Osteoblast (primary cell): ENCODE results near the gene HNRNPC. TPM values are rescaled to one million over a fixed set of nuclear protein-coding genes. Genes with fewer than 3 reads are reported as not detected.
"Not testable (repeated sequence)": the region's sequence is repeated elsewhere in the genome, so short reads cannot be mapped to it uniquely, and the experiment has no call there.

Source experiments
- DNase-seq: peaks from one replicate; pipeline ENCODE4 v3.0.0; 2011; ENCODE audit warnings: low spot score, mixed read lengths; ENCODE audit not compliant: insufficient read length; ENCODE audit errors: missing footprints
- H2AFZ ChIP-seq: 2 replicates; pipeline ENCODE4 v1.6.0; 2011; ENCODE audit warnings: mild to moderate bottlenecking, low read length
- H3K27ac ChIP-seq: 2 replicates; pipeline ENCODE4 v1.5.1; 2011; ENCODE audit warnings: mild to moderate bottlenecking, low read depth, low read length, moderate library complexity
- H3K27me3 ChIP-seq: 2 replicates; pipeline ENCODE4 v1.6.0; 2012; ENCODE audit warnings: mild to moderate bottlenecking, control low read depth, inconsistent platforms, low read length, moderate library complexity; ENCODE audit not compliant: insufficient read depth
- H3K36me3 ChIP-seq: 2 replicates; pipeline ENCODE4 v1.5.1; 2011; ENCODE audit warnings: mild to moderate bottlenecking, low read length, control low read depth, moderate library complexity; ENCODE audit not compliant: insufficient read depth
- H3K4me1 ChIP-seq: 2 replicates; pipeline ENCODE4 v1.5.1; 2011; ENCODE audit warnings: mild to moderate bottlenecking, low read length, control low read depth, moderate library complexity; ENCODE audit not compliant: insufficient read depth
- H3K4me2 ChIP-seq: 2 replicates; pipeline ENCODE4 v1.6.0; 2011; ENCODE audit warnings: mild to moderate bottlenecking, low read length; ENCODE audit not compliant: insufficient read depth
- H3K4me3 ChIP-seq: fragments of 200-600 bp; sonication (generic); 3 replicates; pipeline ENCODE4 v1.5.1; 2012; ENCODE audit warnings: mild to moderate bottlenecking, low read length, inconsistent platforms; ENCODE audit not compliant: insufficient read depth
- H3K79me2 ChIP-seq: 2 replicates; pipeline ENCODE4 v1.6.0; 2012; ENCODE audit warnings: mild to moderate bottlenecking, low read length, control low read depth, inconsistent platforms; ENCODE audit not compliant: insufficient read depth
- H3K9me3 ChIP-seq: 2 replicates; pipeline ENCODE4 v1.5.1; 2011; ENCODE audit warnings: low read depth, low read length, control low read depth
- H4K20me1 ChIP-seq: 2 replicates; pipeline ENCODE4 v1.6.0; 2012; ENCODE audit warnings: mild to moderate bottlenecking, low read length, control low read depth; ENCODE audit not compliant: insufficient read depth
- total RNA-seq: library from RNA; depleted of rRNA; stranded (reverse); fragments of >200 nt; gene quantifications from 2 replicates; pipeline ENCODE4 v1.2.3, GENCODE V29; 2012
- TF ChIP-seq, protein P1 (sequence below): IDR thresholded peaks from 2 replicates; pipeline ENCODE4 v1.5.1; 2011; ENCODE audit warnings: mild to moderate bottlenecking, low read depth, low read length, moderate library complexity; ENCODE audit errors: extremely low read depth

HNRNPC gene
- total RNA-seq, 1 donor = 446 TPM

- H4K20me1 ChIP-seq = peaks cover 81% of the 10 kb centered on the region
- H3K4me3 ChIP-seq = no peak overlapping the region
- peaks cover 99% of the 10 kb centered on the region for H3K36me3 ChIP-seq
- no peak overlapping the region for H3K4me2 ChIP-seq
- H3K79me2 ChIP-seq = peaks cover 100% of the 10 kb centered on the region
- no peaks in the 10 kb centered on the region for H3K27me3 ChIP-seq
- no peak overlapping the region for H2AFZ ChIP-seq
- TF ChIP-seq, protein P1, sequence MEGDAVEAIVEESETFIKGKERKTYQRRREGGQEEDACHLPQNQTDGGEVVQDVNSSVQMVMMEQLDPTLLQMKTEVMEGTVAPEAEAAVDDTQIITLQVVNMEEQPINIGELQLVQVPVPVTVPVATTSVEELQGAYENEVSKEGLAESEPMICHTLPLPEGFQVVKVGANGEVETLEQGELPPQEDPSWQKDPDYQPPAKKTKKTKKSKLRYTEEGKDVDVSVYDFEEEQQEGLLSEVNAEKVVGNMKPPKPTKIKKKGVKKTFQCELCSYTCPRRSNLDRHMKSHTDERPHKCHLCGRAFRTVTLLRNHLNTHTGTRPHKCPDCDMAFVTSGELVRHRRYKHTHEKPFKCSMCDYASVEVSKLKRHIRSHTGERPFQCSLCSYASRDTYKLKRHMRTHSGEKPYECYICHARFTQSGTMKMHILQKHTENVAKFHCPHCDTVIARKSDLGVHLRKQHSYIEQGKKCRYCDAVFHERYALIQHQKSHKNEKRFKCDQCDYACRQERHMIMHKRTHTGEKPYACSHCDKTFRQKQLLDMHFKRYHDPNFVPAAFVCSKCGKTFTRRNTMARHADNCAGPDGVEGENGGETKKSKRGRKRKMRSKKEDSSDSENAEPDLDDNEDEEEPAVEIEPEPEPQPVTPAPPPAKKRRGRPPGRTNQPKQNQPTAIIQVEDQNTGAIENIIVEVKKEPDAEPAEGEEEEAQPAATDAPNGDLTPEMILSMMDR = no peak
- H3K27ac ChIP-seq = no peak overlapping the region
- no peak for DNase-seq
- no peaks in the 10 kb centered on the region for H3K9me3 ChIP-seq
- no peaks in the 10 kb centered on the region for H3K4me1 ChIP-seq
Observed at GRCh38 chr14:21229821-21230220, 39.4 kb downstream of the HNRNPC start.

- H3K27ac ChIP-seq = no peak overlapping the region
- TF ChIP-seq, protein P1 = no peak
- H3K4me2 ChIP-seq = no peak overlapping the region
- no peak for DNase-seq
- H3K4me1 ChIP-seq = no peaks in the 10 kb centered on the region
- H3K36me3 ChIP-seq = peaks cover 98% of the 10 kb centered on the region
- H3K9me3 ChIP-seq = no peaks in the 10 kb centered on the region
- H3K4me3 ChIP-seq = no peak overlapping the region
- no peaks in the 10 kb centered on the region for H3K27me3 ChIP-seq
- no peak overlapping the region for H2AFZ ChIP-seq
- peaks cover 100% of the 10 kb centered on the region for H3K79me2 ChIP-seq
- H4K20me1 ChIP-seq = peaks cover 80% of the 10 kb centered on the region
Observed at GRCh38 chr14:21227981-21228380, 41.3 kb downstream of the HNRNPC start.

DNA sequence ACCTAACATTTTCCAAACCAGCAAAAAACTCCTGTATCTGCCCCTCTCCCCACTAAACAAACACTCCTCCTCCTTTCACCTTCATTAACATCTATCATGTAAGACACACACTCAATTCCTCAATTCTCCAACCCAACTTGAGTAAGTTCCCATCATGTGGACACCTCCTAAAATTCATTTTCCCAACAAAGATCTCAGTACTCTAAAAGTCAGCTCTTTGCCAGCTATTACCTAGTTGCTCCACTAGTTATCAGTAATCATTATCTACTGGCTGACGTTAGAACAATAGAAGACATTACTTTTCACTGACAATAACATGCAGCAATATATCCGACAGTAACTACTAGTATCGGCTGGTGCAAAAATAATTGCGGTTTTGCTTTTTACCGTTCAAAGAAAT, 42.1 kb downstream of the HNRNPC start:
- peaks cover 76% of the 10 kb centered on the region for H4K20me1 ChIP-seq
- H3K79me2 ChIP-seq = peaks cover 100% of the 10 kb centered on the region
- TF ChIP-seq, protein P1 = no peak
- no peak for DNase-seq
- peaks cover 93% of the 10 kb centered on the region for H3K36me3 ChIP-seq
- no peak overlapping the region for H2AFZ ChIP-seq
- peaks cover 2% of the 10 kb centered on the region for H3K4me1 ChIP-seq
- no peak overlapping the region for H3K4me2 ChIP-seq
- no peak overlapping the region for H3K27ac ChIP-seq
- H3K9me3 ChIP-seq = no peaks in the 10 kb centered on the region
- no peak overlapping the region for H3K4me3 ChIP-seq
- H3K27me3 ChIP-seq = no peaks in the 10 kb centered on the region

- no peak overlapping the region for H3K27ac ChIP-seq
- peaks cover 6% of the 10 kb centered on the region for H3K4me1 ChIP-seq
- TF ChIP-seq, protein P1 = no peak
- H3K4me3 ChIP-seq = no peak overlapping the region
- H3K9me3 ChIP-seq = no peaks in the 10 kb centered on the region
- H3K4me2 ChIP-seq = no peak overlapping the region
- H3K27me3 ChIP-seq = no peaks in the 10 kb centered on the region
- peaks cover 76% of the 10 kb centered on the region for H4K20me1 ChIP-seq
- DNase-seq = no peak
- no peak overlapping the region for H2AFZ ChIP-seq
- peaks cover 100% of the 10 kb centered on the region for H3K79me2 ChIP-seq
- peaks cover 92% of the 10 kb centered on the region for H3K36me3 ChIP-seq
Observed at GRCh38 chr14:21226467-21226866, 42.8 kb downstream of the HNRNPC start.

- Histone ChIP-seq H4K20me1 (peaks cover 78% of the 10 kb centered on the region), H3K36me3 (peaks cover 91% of the 10 kb centered on the region), H3K4me1 (peaks cover 16% of the 10 kb centered on the region), H3K79me2 (peaks cover 100% of the 10 kb centered on the region)
- not testable (repeated sequence) for H3K27ac ChIP-seq, H3K4me2 ChIP-seq, H3K9me3 ChIP-seq, H3K4me3 ChIP-seq, DNase-seq, H3K27me3 ChIP-seq, H2AFZ ChIP-seq
Observed at GRCh38 chr14:21225164-21225563, 44.1 kb downstream of the HNRNPC start.
